GM04504 (cell line): ENCODE measurements around the gene GHRHR.
A peak's percentile ranks its signal among the peaks of the same experiment; 100 is the strongest.

ENCODE experiments used
- DNase-seq: peaks from one replicate; pipeline ENCODE4 v3.0.0-alpha.2; 2012; ENCODE audit warnings: low read depth

Gene GHRHR

GRCh38 chr7:30968747-30969603 lies 5.2 kb downstream of the GHRHR start:
- DNase-seq = no peak

- no peak for DNase-seq
These were observed 5.8 kb downstream of the GHRHR start for GRCh38 chr7:30969604-30969970.

GRCh38 chr7:30970074-30970473 lies 6.3 kb downstream of the GHRHR start:
- DNase-seq = no peak

GRCh38 chr7:30970594-30971094 lies 6.9 kb downstream of the GHRHR start:
- DNase-seq = no peak

GRCh38 chr7:30971440-30971839 lies 7.7 kb downstream of the GHRHR start:
- no peak for DNase-seq

GRCh38 chr7:30971840-30972563 lies 8.2 kb downstream of the GHRHR start:
- DNase-seq = no peak

- DNase-seq = no peak
These were observed 9.5 kb downstream of the GHRHR start for GRCh38 chr7:30973292-30973691.

GRCh38 chr7:30973791-30974604 lies 10.2 kb downstream of the GHRHR start:
- DNase-seq = no peak

GRCh38 chr7:30974605-30975255 lies 11.0 kb downstream of the GHRHR start:
- DNase-seq = peak; percentile 22

GRCh38 chr7:30975256-30975899 lies 11.6 kb downstream of the GHRHR start:
- no peak for DNase-seq

- DNase-seq = no peak
These were observed 12.6 kb downstream of the GHRHR start for GRCh38 chr7:30976381-30976780.

GRCh38 chr7:30977222-30977621 lies 13.5 kb downstream of the GHRHR start:
- no peak for DNase-seq

- DNase-seq = no peak
These were observed 14.3 kb downstream of the GHRHR start for GRCh38 chr7:30977896-30978564.

GRCh38 chr7:30979027-30979426 lies 15.3 kb downstream of the GHRHR start:
- no peak for DNase-seq

- no peak for DNase-seq
These were observed 16.4 kb downstream of the GHRHR start for GRCh38 chr7:30980194-30980593.

- DNase-seq = no peak
These were observed 17.0 kb downstream of the GHRHR start for GRCh38 chr7:30980751-30981150.

- peak; percentile 46 for DNase-seq
These were observed 19.5 kb downstream of the GHRHR start for GRCh38 chr7:30983042-30983913.

GRCh38 chr7:30983914-30984247 lies 20.1 kb downstream of the GHRHR start:
- no peak for DNase-seq

GRCh38 chr7:30984359-30985107 lies 20.8 kb downstream of the GHRHR start:
- DNase-seq = no peak
